K562 (cell line): ENCODE measurements around the gene TRDN. TPM values are rescaled to one million over a fixed set of nuclear protein-coding genes. Genes with fewer than 3 reads are reported as not detected.

Experiments used
- ATAC-seq: fragments of 200-7000 bp; cut with Tn5 transposase; 3 replicates; pipeline ENCODE4 v1.9.1; 2020; ENCODE audit warnings: moderate library complexity
- BruUV-seq: library from RNA; stranded (reverse); fragments of 400-500 nt; replicated peaks from 2 replicates; lab custom pipeline; 2021; lab: Mats Ljungman, UMichigan
- CTCF ChIA-PET: fragments of 300-600 bp; formaldehyde crosslinking; extraction: SDS; loops from one replicate; lab custom pipeline; 2021; ENCODE audit warnings: low intra/inter-chr PET ratio; lab: Yijun Ruan, JAX
- POLR2A ChIA-PET: fragments of 300-600, 350-650 bp; sonication (Branson Sonifier 250); formaldehyde crosslinking; extraction: SDS; loops from one replicate; lab custom pipeline; 2021; ENCODE audit warnings: antibody characterized with exemption, inconsistent platforms; lab: Yijun Ruan, JAX
- DNase-seq, 4 experiments: peaks; one replicate each; pipeline versions ENCODE4 v3.0.0 to v3.0.0-alpha.2; 2011 to 2018; ENCODE audit warnings: low spot score in 3 of 4, mixed read lengths in 3 of 4; ENCODE audit errors: extremely low read depth in 1 of 4
- FAIRE-seq: peaks from 2 replicates; lab custom pipeline; 2011; peaks lifted over from hg19 to GRCh38; lab: Jason Lieb, UNC
- H2AFZ ChIP-seq: 2 replicates; pipeline ENCODE4 v1.6.0; 2011; ENCODE audit warnings: low read depth, low read length, control low read depth, inconsistent platforms
- H3K27ac ChIP-seq: fragments of 200-600 bp; 3 replicates; pipeline ENCODE4 v1.8.0; 2011; ENCODE audit warnings: low read depth, mild to moderate bottlenecking, control low read depth, inconsistent platforms, low read length, moderate library complexity, mixed read lengths; ENCODE audit errors: extremely low read depth
- H3K27me3 ChIP-seq, 2 experiments: fragments of 300-600 bp in 1 of 2; 2 replicates in 1 of 2; 3 replicates in 1 of 2; pipeline versions ENCODE4 v1.6.0 to v1.8.0; 2011; ENCODE audit warnings: inconsistent platforms in 2 of 2, low read length in 2 of 2, mild to moderate bottlenecking in 1 of 2, mixed read lengths in 1 of 2, moderate library complexity in 1 of 2; ENCODE audit not compliant: control insufficient read depth in 2 of 2, insufficient read depth in 2 of 2
- H3K36me3 ChIP-seq: fragments of 300-600 bp; 3 replicates; pipeline ENCODE4 v1.8.0; 2011; ENCODE audit warnings: mild to moderate bottlenecking, low read length, inconsistent platforms; ENCODE audit not compliant: control insufficient read depth, insufficient read depth
- H3K4me1 ChIP-seq, 2 experiments: fragments of 200-600 bp in 1 of 2; replicated peaks in 1 of 2; 2 replicates in 1 of 2; 3 replicates in 1 of 2; pipeline versions ENCODE4 v1.5.1 to v1.8.0; 2011; ENCODE audit warnings: inconsistent platforms in 2 of 2, low read length in 2 of 2, mild to moderate bottlenecking in 1 of 2, mixed read lengths in 1 of 2, moderate library complexity in 1 of 2; ENCODE audit not compliant: control insufficient read depth in 2 of 2, insufficient read depth in 2 of 2
- H3K4me2 ChIP-seq: 2 replicates; pipeline ENCODE4 v1.6.1; 2011; ENCODE audit warnings: low read length, control low read depth, inconsistent platforms, mixed read lengths; ENCODE audit not compliant: insufficient read depth
- H3K4me3 ChIP-seq: fragments of 200-600 bp; sonication (generic), shearing (Covaris generic); 2 replicates; pipeline ENCODE4 v1.5.1; 2016; ENCODE audit warnings: control low read depth, inconsistent platforms
- H3K79me2 ChIP-seq: fragments of 200-600 bp; 3 replicates; pipeline ENCODE4 v1.8.0; 2011; ENCODE audit warnings: low read length, inconsistent platforms; ENCODE audit not compliant: control insufficient read depth, insufficient read depth
- H3K9ac ChIP-seq, 2 experiments: 2 replicates each; pipeline versions ENCODE4 v1.6.0 to v1.6.1; 2011; ENCODE audit warnings: low read depth in 2 of 2, low read length in 2 of 2, control low read depth in 1 of 2, inconsistent platforms in 1 of 2, mild to moderate bottlenecking in 1 of 2, mixed read lengths in 1 of 2; ENCODE audit not compliant: insufficient read depth in 1 of 2
- H3K9me1 ChIP-seq: one replicate; pipeline ENCODE4 v1.6.0; 2011; ENCODE audit warnings: inconsistent platforms, mild to moderate bottlenecking, low read length, moderate library complexity; ENCODE audit not compliant: control insufficient read depth, insufficient read depth
- H3K9me3 ChIP-seq: replicated peaks from 2 replicates; pipeline ENCODE4 v1.5.1; 2011; ENCODE audit warnings: low read depth, low read length, inconsistent platforms; ENCODE audit not compliant: control insufficient read depth, insufficient read depth
- H4K20me1 ChIP-seq: replicated peaks from 2 replicates; pipeline ENCODE4 v1.6.1; 2011; ENCODE audit warnings: low read length, inconsistent platforms, mixed read lengths; ENCODE audit not compliant: control insufficient read depth, insufficient read depth
- ARID1B ChIP-seq: fragments of 450-650 bp; IDR thresholded peaks from 2 replicates; pipeline ENCODE4 v1.6.1; 2016; ENCODE audit warnings: antibody characterized with exemption, mild to moderate bottlenecking, inconsistent platforms
- CREM ChIP-seq: IDR thresholded peaks from 2 replicates; pipeline ENCODE4 v1.6.1; 2014; ENCODE audit warnings: antibody characterized with exemption, low read depth
- EP400 ChIP-seq: fragments of 450-650 bp; IDR thresholded peaks from 2 replicates; pipeline ENCODE4 v1.6.1; 2017; ENCODE audit warnings: antibody characterized with exemption, mild to moderate bottlenecking, moderate library complexity
- HNRNPLL ChIP-seq: fragments of 200-400 bp; formaldehyde crosslinking; IDR thresholded peaks from 2 replicates; pipeline ENCODE4 v1.6.1; 2017; ENCODE audit warnings: low read length, low read depth, mild to moderate bottlenecking; ENCODE audit not compliant: poor library complexity, severe bottlenecking
- SMAD1 ChIP-seq: fragments of 150-350 bp; IDR thresholded peaks from 2 replicates; pipeline ENCODE4 v1.6.1; 2014; ENCODE audit warnings: low read length, low read depth; ENCODE audit not compliant: partially characterized antibody
- TAL1 ChIP-seq: fragments of 450-650 bp; IDR thresholded peaks from 2 replicates; pipeline ENCODE4 v1.6.1; 2016; ENCODE audit warnings: mild to moderate bottlenecking
- ZC3H11A ChIP-seq: IDR thresholded peaks from 2 replicates; pipeline ENCODE4 v1.6.1; 2012; ENCODE audit warnings: low read depth, low read length, improper control_type of control experiment
- ZC3H8 ChIP-seq: fragments of 450-650 bp; IDR thresholded peaks from 2 replicates; pipeline ENCODE4 v1.6.1; 2017
- ZNF830 ChIP-seq: fragments of 250-450 bp; sonication (Bioruptor Pico); IDR thresholded peaks from 2 replicates; pipeline ENCODE4 v1.5.0; 2021; ENCODE audit warnings: mild to moderate bottlenecking
- WGBS: fragments of 100-300 bp; shearing (Covaris generic); methylation state at CpG from one replicate; pipeline ENCODE4 v1.1.6; 2016; ENCODE audit warnings: low coverage, mixed read lengths; ENCODE audit not compliant: insufficient coverage; ENCODE audit errors: missing lambda C conversion rate; 5-methylcytosine and 5-hydroxymethylcytosine counted together
- in situ Hi-C: fragments of 300-500 bp; cut with MboI; formaldehyde crosslinking; loops from 4 replicates; pipeline ENCODE4 v1.15.0; 2018; ENCODE audit warnings: inconsistent platforms, mixed read lengths
- intact Hi-C: fragments of 100-400 bp; cut with micrococcal nuclease; formaldehyde crosslinking; loops from 2 replicates; pipeline ENCODE4 v1.14.2; 2022
- polyA plus RNA-seq, 8 experiments: library from polyadenylated mRNA; depleted of rRNA in 4 of 8; stranded (reverse) in 5 of 8; unstranded in 3 of 8; fragments of >200 nt; fragmentation: Nextera tagmentation in 2 of 8; fragmentation: Illumina TruSeq in 1 of 8; extraction: Ambion mirVana in 2 of 8; extraction: Trizol in 1 of 8; gene quantifications; 2 replicates each; pipeline versions ENCODE4 v1.2.1 to v1.2.3, GENCODE V29; 2011 to 2014; ENCODE audit warnings: inconsistent platforms in 1 of 8, missing spikeins in 1 of 8
- total RNA-seq, 7 experiments: library from RNA; depleted of rRNA in 6 of 7; stranded (reverse); fragments of >200 nt in 6 of 7; fragmentation: Illumina TruSeq in 2 of 7; extraction: Trizol in 2 of 7; gene quantifications; 2 replicates each; pipeline versions ENCODE4 v1.2.1 to v1.2.3, GENCODE V29; 2011 to 2021; ENCODE audit warnings: low replicate concordance in 1 of 7
- TF ChIP-seq, protein P1 (sequence below): fragments of 450-650 bp; IDR thresholded peaks from 2 replicates; pipeline ENCODE4 v1.6.1; 2016; ENCODE audit warnings: low read depth, mild to moderate bottlenecking, moderate library complexity
- TF ChIP-seq, protein P2 (sequence below): sonication (generic); formaldehyde crosslinking; IDR thresholded peaks from 2 replicates; pipeline ENCODE4 v1.8.0; 2022; ENCODE audit warnings: mild to moderate bottlenecking, low read depth, missing genetic modification reagents

TRDN gene
- total and polyA plus RNA-seq, 9 of the 15 experiments (the other 6 are each of a cell fraction or from before 2014, with no cell fraction given) = 0.05 to 0.50 (median 0.16) TPM

DNA sequence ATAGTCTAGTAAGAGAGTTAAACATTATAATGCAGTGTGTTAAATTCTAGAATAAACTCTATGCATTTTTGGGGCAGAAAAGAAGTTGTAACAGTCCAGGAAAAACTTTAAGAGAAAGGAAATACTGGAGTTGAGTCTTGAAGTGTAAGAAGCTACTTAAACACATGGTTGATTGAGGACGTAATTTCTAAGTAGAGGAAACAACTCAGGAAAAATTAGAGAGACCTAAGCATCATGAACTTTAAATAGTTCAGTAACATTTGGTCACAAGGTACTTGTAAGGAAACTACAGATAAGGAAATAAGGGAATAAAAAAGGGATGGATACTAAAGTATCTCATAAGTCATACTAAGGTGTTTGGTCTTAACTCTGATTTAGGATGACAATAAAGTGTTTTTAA, 4.7 kb upstream of the TRDN start:
- TF ChIP-seq ZC3H11A = no peak
- H3K36me3 ChIP-seq = no peaks in the 10 kb centered on the region
- H3K4me2 ChIP-seq = no peak overlapping the region
- H4K20me1 ChIP-seq = no peaks in the 10 kb centered on the region
- intact Hi-C loops (no loop called here), in situ Hi-C loops (no loop called here)
- H3K9me1 ChIP-seq = no peaks in the 10 kb centered on the region
- no peak for ATAC-seq
- H2AFZ ChIP-seq = no peak overlapping the region
- no peak overlapping the region for H3K27ac ChIP-seq
- WGBS = 14% methylated on average over 1 of the region's 1 CpG
- ChIA-PET CTCF (no interaction called here), POLR2A (no interaction called here)
- no peak for DNase-seq
- no peak for FAIRE-seq
- H3K27me3 ChIP-seq = no peaks in the 10 kb centered on the region
- no peak overlapping the region for H3K4me3 ChIP-seq
- H3K79me2 ChIP-seq = no peaks in the 10 kb centered on the region
- H3K4me1 ChIP-seq = no peaks in the 10 kb centered on the region
- no peak overlapping the region for H3K9ac ChIP-seq
- H3K9me3 ChIP-seq = no peaks in the 10 kb centered on the region
- BruUV-seq = no TSS peak

DNA sequence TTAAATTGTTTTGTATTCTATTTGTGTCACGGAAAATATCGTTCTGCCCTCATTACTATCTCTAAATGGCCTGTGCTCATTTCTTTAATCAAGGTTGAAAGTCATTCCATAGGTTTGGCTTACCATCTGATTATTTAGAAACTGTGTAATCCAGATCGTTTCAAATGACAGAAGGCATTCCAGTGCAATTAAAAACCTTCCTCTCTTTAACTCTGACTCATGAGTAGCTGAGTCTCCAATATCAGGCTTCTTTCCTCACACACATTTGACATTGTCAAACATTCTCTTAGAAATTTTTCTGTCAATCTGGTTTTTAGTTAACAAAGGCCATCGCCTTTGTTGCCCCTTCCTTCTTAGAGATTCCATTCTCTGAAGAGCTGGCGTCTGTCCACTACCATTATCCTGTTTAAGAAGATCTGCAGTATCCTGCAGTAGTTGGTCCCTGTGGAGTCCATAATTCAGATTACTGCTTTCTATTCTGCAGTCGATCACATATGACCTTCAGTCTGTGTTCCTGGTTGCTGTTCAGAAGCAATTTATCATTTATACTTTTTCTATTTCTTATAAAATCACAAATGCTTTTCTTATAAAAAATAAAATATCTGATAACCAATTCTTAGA, 3.9 kb upstream of the TRDN start:
- H2AFZ ChIP-seq = peak overlapping the region; percentile 22; the same call in 1 of the 2 replicates

More for the DNA sequence above, 3.9 kb upstream of the TRDN start:
- no peak overlapping the region for H3K9ac ChIP-seq
- no peaks in the 10 kb centered on the region for H3K27me3 ChIP-seq
- no peak for DNase-seq
- intact Hi-C loops = no loop called here
- no peaks in the 10 kb centered on the region for H3K36me3 ChIP-seq
- TF ChIP-seq CREM (no peak), HNRNPLL (no peak), SMAD1 (no peak), EP400 (no peak), TAL1 (no peak), ARID1B (no peak), ZC3H8 (no peak), ZNF830 (CRISPR knock-in tag) (no peak)
- TF ChIP-seq, protein P1, sequence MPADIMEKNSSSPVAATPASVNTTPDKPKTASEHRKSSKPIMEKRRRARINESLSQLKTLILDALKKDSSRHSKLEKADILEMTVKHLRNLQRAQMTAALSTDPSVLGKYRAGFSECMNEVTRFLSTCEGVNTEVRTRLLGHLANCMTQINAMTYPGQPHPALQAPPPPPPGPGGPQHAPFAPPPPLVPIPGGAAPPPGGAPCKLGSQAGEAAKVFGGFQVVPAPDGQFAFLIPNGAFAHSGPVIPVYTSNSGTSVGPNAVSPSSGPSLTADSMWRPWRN = no peak
- TF ChIP-seq, protein P2, sequence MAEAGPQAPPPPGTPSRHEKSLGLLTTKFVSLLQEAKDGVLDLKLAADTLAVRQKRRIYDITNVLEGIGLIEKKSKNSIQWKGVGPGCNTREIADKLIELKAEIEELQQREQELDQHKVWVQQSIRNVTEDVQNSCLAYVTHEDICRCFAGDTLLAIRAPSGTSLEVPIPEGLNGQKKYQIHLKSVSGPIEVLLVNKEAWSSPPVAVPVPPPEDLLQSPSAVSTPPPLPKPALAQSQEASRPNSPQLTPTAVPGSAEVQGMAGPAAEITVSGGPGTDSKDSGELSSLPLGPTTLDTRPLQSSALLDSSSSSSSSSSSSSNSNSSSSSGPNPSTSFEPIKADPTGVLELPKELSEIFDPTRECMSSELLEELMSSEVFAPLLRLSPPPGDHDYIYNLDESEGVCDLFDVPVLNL (CRISPR knock-in tag) = no peak
- TF ChIP-seq, all 486 proteins: peak for 0
- ChIA-PET POLR2A (no interaction called here), CTCF (no interaction called here)
- no peak overlapping the region for H3K4me3 ChIP-seq
- no peaks in the 10 kb centered on the region for H3K4me1 ChIP-seq
- no peak overlapping the region for H3K27ac ChIP-seq
- FAIRE-seq = no peak
- in situ Hi-C loops = no loop called here
- H3K79me2 ChIP-seq = no peaks in the 10 kb centered on the region
- no peak for ATAC-seq
- H3K9me3 ChIP-seq = no peaks in the 10 kb centered on the region
- no peaks in the 10 kb centered on the region for H3K9me1 ChIP-seq
- no peak overlapping the region for H3K4me2 ChIP-seq
- 14% methylated on average over 6 of the region's 6 CpGs for WGBS
- no peaks in the 10 kb centered on the region for H4K20me1 ChIP-seq
- no TSS peak for BruUV-seq
